Fibroblast of lung (primary cell): ENCODE data around the gene CTSG. TPM values are rescaled to one million over a fixed set of nuclear protein-coding genes. Genes with fewer than 3 reads are reported as not detected.
"Not testable (repeated sequence)": the region's sequence is repeated elsewhere in the genome, so short reads cannot be mapped to it uniquely, and the experiment has no call there.

ENCODE experiments used
- DNase-seq, 2 donors: peaks; one replicate each; pipeline versions ENCODE4 v3.0.0 to v3.0.0-alpha.2; 2010; ENCODE audit warnings: low read depth in 2 of 2
- H2AFZ ChIP-seq: 2 replicates; pipeline ENCODE4 v1.5.1; 2012; ENCODE audit warnings: low read length, control low read depth, inconsistent platforms
- H3K27ac ChIP-seq: 2 replicates; pipeline ENCODE4 v1.5.1; 2011; ENCODE audit warnings: low read length, control low read depth; ENCODE audit not compliant: insufficient read depth
- H3K27me3 ChIP-seq: 2 replicates; pipeline ENCODE4 v1.5.1; 2011; ENCODE audit warnings: mild to moderate bottlenecking, low read length; ENCODE audit not compliant: control insufficient read depth, insufficient read depth
- H3K36me3 ChIP-seq: 2 replicates; pipeline ENCODE4 v1.5.1; 2011; ENCODE audit warnings: low read length; ENCODE audit not compliant: control insufficient read depth, insufficient read depth
- H3K4me1 ChIP-seq: 2 replicates; pipeline ENCODE4 v1.5.1; 2011; ENCODE audit warnings: low read length; ENCODE audit not compliant: control insufficient read depth, insufficient read depth; ENCODE audit errors: extremely low read depth
- H3K4me2 ChIP-seq: 2 replicates; pipeline ENCODE4 v1.5.1; 2011; ENCODE audit warnings: low read length, control low read depth; ENCODE audit not compliant: insufficient read depth; ENCODE audit errors: extremely low read depth
- H3K4me3 ChIP-seq, 4 experiments: fragments of 200-600 bp in 1 of 4; sonication (generic) in 1 of 4; replicated peaks in 1 of 4; 2 replicates each; pipeline ENCODE4 v1.5.1; 2011 to 2016; ENCODE audit warnings: low read length in 4 of 4, low read depth in 3 of 4, mild to moderate bottlenecking in 3 of 4, control low read depth in 2 of 4, inconsistent platforms in 1 of 4, mixed read lengths in 1 of 4; ENCODE audit not compliant: insufficient read depth in 1 of 4; ENCODE audit errors: control extremely low read depth in 1 of 4
- H3K79me2 ChIP-seq: 2 replicates; pipeline ENCODE4 v1.5.1; 2012; ENCODE audit warnings: mild to moderate bottlenecking, low read length, inconsistent platforms; ENCODE audit not compliant: control insufficient read depth, insufficient read depth
- H3K9ac ChIP-seq: 2 replicates; pipeline ENCODE4 v1.5.1; 2011; ENCODE audit warnings: mild to moderate bottlenecking, low read length, control low read depth; ENCODE audit not compliant: insufficient read depth
- H3K9me3 ChIP-seq: 2 replicates; pipeline ENCODE4 v1.5.1; 2012; ENCODE audit warnings: low read depth, low read length; ENCODE audit not compliant: control insufficient read depth, insufficient read depth
- H4K20me1 ChIP-seq: 2 replicates; pipeline ENCODE4 v1.5.1; 2011; ENCODE audit warnings: low read length; ENCODE audit not compliant: control insufficient read depth, insufficient read depth; ENCODE audit errors: extremely low read depth
- CTCF ChIP-seq, 2 donors: IDR thresholded peaks in 1 of 2; conservative IDR thresholded peaks in 1 of 2; 1 replicate in 1 of 2; 2 replicates in 1 of 2; pipeline ENCODE4 v1.5.1; 2011 to 2012; ENCODE audit warnings: low read length in 2 of 2, control low read depth in 1 of 2, inconsistent platforms in 1 of 2, low read depth in 1 of 2, mild to moderate bottlenecking in 1 of 2
- EZH2 ChIP-seq: IDR thresholded peaks from 2 replicates; pipeline ENCODE4 v1.5.1; 2012; ENCODE audit warnings: low read length, control low read depth, mild to moderate bottlenecking; ENCODE audit errors: missing control alignments
- polyA plus RNA-seq, 2 donors: library from polyadenylated mRNA; depleted of rRNA in 1 of 2; stranded (reverse) in 1 of 2; unstranded in 1 of 2; fragments of >200 nt; gene quantifications; 2 replicates each; pipeline ENCODE4 v1.2.1, GENCODE V29; 2011 to 2012; ENCODE audit warnings: missing spikeins in 1 of 2
- total RNA-seq: library from RNA; depleted of rRNA; stranded (reverse); fragments of >200 nt; gene quantifications from 2 replicates; pipeline ENCODE4 v1.2.1, GENCODE V29; 2014

CTSG gene
- total and polyA plus RNA-seq, 2 donors (not counting 1 experiment from before 2014, with no cell fraction given): not detected

- Histone ChIP-seq H3K9ac (no peak overlapping the region), H3K9me3 (no peaks in the 10 kb centered on the region), H3K27ac (no peak overlapping the region), H3K27me3 (no peaks in the 10 kb centered on the region), H4K20me1 (no peaks in the 10 kb centered on the region), H3K36me3 (no peaks in the 10 kb centered on the region), H3K4me2 (no peak overlapping the region), H3K4me3 (no peak overlapping the region), H3K4me1 (no peaks in the 10 kb centered on the region), H2AFZ (no peak overlapping the region), H3K79me2 (no peaks in the 10 kb centered on the region)
- TF ChIP-seq EZH2 (no peak), CTCF (conservative IDR thresholded peaks at IDR 0.05 in 1 of 2, IDR thresholded peaks at IDR 0.05 in 1 of 2; ENCODE audit: low read depth in 1 of 2, low read length in 2 of 2) (no peak)
- peak in 1 of 2 donors; percentile 25 for DNase-seq
These were observed 19.3 kb downstream of the CTSG start for GRCh38 chr14:24556756-24557155.

GRCh38 chr14:24549064-24549463 is 27.0 kb downstream of the CTSG start:
- H3K27ac ChIP-seq, H4K20me1 ChIP-seq, H3K36me3 ChIP-seq, DNase-seq, H3K9ac ChIP-seq, H3K9me3 ChIP-seq, H3K4me2 ChIP-seq, H3K4me1 ChIP-seq, H3K27me3 ChIP-seq, H2AFZ ChIP-seq, H3K4me3 ChIP-seq, H3K79me2 ChIP-seq: not testable (repeated sequence)

GRCh38 chr14:24542346-24542936 is 33.6 kb downstream of the CTSG start:
- no peak overlapping the region for H3K27ac ChIP-seq
- H3K79me2 ChIP-seq: no peaks in the 10 kb centered on the region
- H3K4me1 ChIP-seq: no peaks in the 10 kb centered on the region
- H3K9me3 ChIP-seq: no peaks in the 10 kb centered on the region
- no peak overlapping the region for H2AFZ ChIP-seq
- no peak overlapping the region for H3K4me3 ChIP-seq
- no peak overlapping the region for H3K4me2 ChIP-seq
- H3K27me3 ChIP-seq: no peaks in the 10 kb centered on the region
- DNase-seq: peak in 1 of 2 donors; percentile 1
- no peaks in the 10 kb centered on the region for H3K36me3 ChIP-seq
- H3K9ac ChIP-seq: no peak overlapping the region
- no peaks in the 10 kb centered on the region for H4K20me1 ChIP-seq
- TF ChIP-seq CTCF (conservative IDR thresholded peaks at IDR 0.05 in 1 of 2, IDR thresholded peaks at IDR 0.05 in 1 of 2; ENCODE audit: low read depth in 1 of 2, low read length in 2 of 2) (no peak), EZH2 (no peak)
